D721Med (cell line): ENCODE results near the gene ARHGEF17.

Source experiments
- DNase-seq: peaks from one replicate; pipeline ENCODE4 v3.0.0; 2011; ENCODE audit warnings: low spot score; ENCODE audit not compliant: insufficient read length
- FAIRE-seq: peaks from 2 replicates; lab custom pipeline; 2011; peaks lifted over from hg19 to GRCh38; lab: Jason Lieb, UNC
- CTCF ChIP-seq: IDR thresholded peaks from 2 replicates; pipeline ENCODE4 v1.5.1; 2012; ENCODE audit warnings: mild to moderate bottlenecking, control low read depth; ENCODE audit not compliant: insufficient read depth; ENCODE audit errors: missing control alignments

Gene ARHGEF17

GRCh38 chr11:73294604-73295003, 13.5 kb upstream of the ARHGEF17 start:
- FAIRE-seq (no peak), DNase-seq (no peak)
- TF ChIP-seq CTCF: no peak

GRCh38 chr11:73295241-73295995, 12.7 kb upstream of the ARHGEF17 start:
- peak; percentile 94 for TF ChIP-seq CTCF
- peak; percentile 67 for DNase-seq
- FAIRE-seq: no peak

GRCh38 chr11:73295996-73296318, 12.1 kb upstream of the ARHGEF17 start:
- DNase-seq: no peak
- TF ChIP-seq CTCF: no peak
- FAIRE-seq: no peak

GRCh38 chr11:73296501-73297230, 11.4 kb upstream of the ARHGEF17 start:
- no peak for DNase-seq
- no peak for FAIRE-seq
- TF ChIP-seq CTCF: no peak

- DNase-seq (no peak), FAIRE-seq (no peak)
- no peak for TF ChIP-seq CTCF
Observed at GRCh38 chr11:73297231-73297590, 10.9 kb upstream of the ARHGEF17 start.

- TF ChIP-seq CTCF: no peak
- FAIRE-seq: no peak
Observed at GRCh38 chr11:73297702-73298101, 10.4 kb upstream of the ARHGEF17 start.

GRCh38 chr11:73298233-73298632, 9.8 kb upstream of the ARHGEF17 start:
- no peak for FAIRE-seq

More at GRCh38 chr11:73297702-73298101, 10.4 kb upstream of the ARHGEF17 start:
- DNase-seq: no peak

More at GRCh38 chr11:73298233-73298632, 9.8 kb upstream of the ARHGEF17 start:
- TF ChIP-seq CTCF: no peak
- DNase-seq: no peak
